CD14-positive monocyte (primary cell): Measurements from ENCODE around the gene PPM1B. TPM values are rescaled to one million over a fixed set of nuclear protein-coding genes. Genes with fewer than 3 reads are reported as not detected.

Experiments used
- DNase-seq, 3 donors: peaks; one replicate each; pipeline ENCODE4 v3.0.0-alpha.2; 2011 to 2022
- H2AFZ ChIP-seq: 2 replicates; pipeline ENCODE4 v1.6.0; 2012; ENCODE audit warnings: mild to moderate bottlenecking, low read depth, low read length, inconsistent platforms; ENCODE audit not compliant: insufficient read depth, poor library complexity, severe bottlenecking
- H3K27ac ChIP-seq, 2 donors: 1 replicate in 1 of 2; 2 replicates in 1 of 2; pipeline ENCODE4 v1.5.1; 2012 to 2013; ENCODE audit warnings: low read length in 2 of 2, control low read depth in 1 of 2, inconsistent platforms in 1 of 2, low read depth in 1 of 2, mild to moderate bottlenecking in 1 of 2
- H3K27me3 ChIP-seq, 2 donors: one replicate each; pipeline versions ENCODE4 v1.6.0 to v1.6.1; 2011 to 2013; ENCODE audit warnings: low read length in 2 of 2; ENCODE audit not compliant: control insufficient read depth in 2 of 2, insufficient read depth in 2 of 2
- H3K36me3 ChIP-seq, 2 donors: replicated peaks in 1 of 2; 1 replicate in 1 of 2; 2 replicates in 1 of 2; pipeline versions ENCODE4 v1.5.1 to v1.6.1; 2012 to 2013; ENCODE audit warnings: low read length in 2 of 2, control low read depth in 1 of 2, inconsistent platforms in 1 of 2, mild to moderate bottlenecking in 1 of 2; ENCODE audit not compliant: insufficient read depth in 2 of 2, control insufficient read depth in 1 of 2
- H3K4me1 ChIP-seq, 2 donors: 1 replicate in 1 of 2; 2 replicates in 1 of 2; pipeline versions ENCODE4 v1.5.1 to v1.6.1; 2012 to 2013; ENCODE audit warnings: low read length in 2 of 2, control low read depth in 1 of 2, inconsistent platforms in 1 of 2, mild to moderate bottlenecking in 1 of 2, moderate library complexity in 1 of 2; ENCODE audit not compliant: insufficient read depth in 2 of 2, control insufficient read depth in 1 of 2
- H3K4me2 ChIP-seq: replicated peaks from 2 replicates; pipeline ENCODE3; 2012; ENCODE audit warnings: low read length, moderate library complexity, mild to moderate bottlenecking; ENCODE audit not compliant: poor library complexity, severe bottlenecking; ENCODE audit errors: extremely low read depth
- H3K4me3 ChIP-seq, 3 experiments: fragments of 200-600 bp in 1 of 3; sonication (generic) in 1 of 3; replicated peaks in 1 of 3; 1 replicate in 2 of 3; 2 replicates in 1 of 3; pipeline ENCODE4 v1.5.1; 2011 to 2013; ENCODE audit warnings: low read length in 3 of 3, mild to moderate bottlenecking in 3 of 3, control low read depth in 2 of 3, low read depth in 2 of 3, inconsistent platforms in 1 of 3, moderate library complexity in 1 of 3
- H3K79me2 ChIP-seq: 2 replicates; pipeline ENCODE4 v1.6.0; 2012; ENCODE audit warnings: mild to moderate bottlenecking, control low read depth, inconsistent platforms, low read length, moderate library complexity; ENCODE audit not compliant: insufficient read depth
- H3K9ac ChIP-seq: 2 replicates; pipeline ENCODE4 v1.6.0; 2017; ENCODE audit warnings: low read length, mild to moderate bottlenecking; ENCODE audit not compliant: insufficient read depth, poor library complexity, severe bottlenecking
- H3K9me3 ChIP-seq, 2 donors: replicated peaks in 1 of 2; 1 replicate in 1 of 2; 2 replicates in 1 of 2; pipeline versions ENCODE4 v1.5.1 to v1.6.1; 2012 to 2013; ENCODE audit warnings: low read length in 2 of 2, control low read depth in 1 of 2; ENCODE audit not compliant: control insufficient read depth in 1 of 2, insufficient read depth in 1 of 2
- H4K20me1 ChIP-seq: 2 replicates; pipeline ENCODE4 v1.6.0; 2012; ENCODE audit warnings: mild to moderate bottlenecking, low read length, control low read depth, moderate library complexity; ENCODE audit not compliant: insufficient read depth
- H3K27ac Mint-ChIP-seq, 7 donors: one replicate each; pipeline ENCODE4 v1.8.0; 2020; ENCODE audit warnings: mild to moderate bottlenecking in 7 of 7, mixed read lengths in 7 of 7, moderate library complexity in 6 of 7, inconsistent platforms in 2 of 7
- H3K27me3 Mint-ChIP-seq, 3 donors: one replicate each; pipeline ENCODE4 v1.8.0; 2021 to 2022; ENCODE audit warnings: low read depth in 3 of 3, mild to moderate bottlenecking in 3 of 3, mixed read lengths in 3 of 3, moderate library complexity in 3 of 3, inconsistent platforms in 1 of 3
- H3K36me3 Mint-ChIP-seq, 2 donors: one replicate each; pipeline ENCODE4 v1.8.0; 2020; ENCODE audit warnings: mixed read lengths in 2 of 2, inconsistent platforms in 1 of 2, mild to moderate bottlenecking in 1 of 2
- H3K4me1 Mint-ChIP-seq: one replicate; pipeline ENCODE4 v1.8.0; 2020; ENCODE audit warnings: mild to moderate bottlenecking, mixed read lengths
- H3K4me3 Mint-ChIP-seq, 2 donors: one replicate each; pipeline ENCODE4 v1.8.0; 2020; ENCODE audit warnings: mild to moderate bottlenecking in 2 of 2, mixed read lengths in 2 of 2, moderate library complexity in 1 of 2
- H3K9me3 Mint-ChIP-seq, 7 donors: one replicate each; pipeline ENCODE4 v1.8.0; 2020 to 2022; ENCODE audit warnings: mixed read lengths in 7 of 7, mild to moderate bottlenecking in 6 of 7, moderate library complexity in 6 of 7, inconsistent platforms in 2 of 7
- WGBS: methylation state at CpG from one replicate; pipeline ENCODE4 v1.1.5; 2013; ENCODE audit warnings: missing lambda C conversion rate; ENCODE audit not compliant: insufficient coverage; 5-methylcytosine and 5-hydroxymethylcytosine counted together
- intact Hi-C, 2 donors: fragments of 100-400 bp; cut with micrococcal nuclease; formaldehyde crosslinking; loops; one replicate each; pipeline versions ENCODE4 v1.15.0 to v1.15.1; 2023
- polyA plus RNA-seq, 3 donors: library from polyadenylated mRNA; depleted of rRNA in 1 of 3; unstranded in 2 of 3; stranded (reverse) in 1 of 3; fragments of 300-500 nt in 2 of 3; fragments of >200 nt in 1 of 3; fragmentation: Illumina TruSeq in 2 of 3; gene quantifications; 1 replicate in 2 of 3; 2 replicates in 1 of 3; pipeline ENCODE4 v1.2.3, GENCODE V29; 2012 to 2021
- TF ChIP-seq, protein P1 (sequence below): fragments of 200-600 bp; IDR thresholded peaks from one replicate; pipeline ENCODE4 v1.8.0; 2022; ENCODE audit warnings: antibody characterized with exemption, mild to moderate bottlenecking

PPM1B gene
- polyA plus RNA-seq, 3 donors = 17.7 to 34.6 (median 24.9) TPM

DNA sequence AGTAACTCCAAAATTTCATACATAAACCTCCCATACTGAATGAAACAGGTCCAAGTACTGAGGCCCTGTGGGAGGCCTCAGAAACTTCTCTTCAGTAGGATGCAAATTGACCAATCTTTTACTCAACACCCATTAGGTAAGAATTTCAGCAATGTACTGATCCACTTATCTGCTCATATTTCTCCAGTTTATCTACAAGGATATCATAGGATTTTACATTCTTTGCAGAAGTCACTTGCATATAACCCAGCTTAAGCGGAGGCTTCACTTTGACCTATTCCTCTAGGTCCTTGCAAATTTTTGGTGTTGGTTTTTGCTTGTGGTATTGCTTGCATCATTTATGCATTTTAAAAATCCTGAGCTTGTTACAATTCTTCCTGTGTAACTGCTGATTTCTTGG lies 77.8 kb downstream of the PPM1B start:
- peaks cover 22% of the 10 kb centered on the region for H3K4me1 Mint-ChIP-seq
- Histone ChIP-seq H3K27ac (no peak overlapping the region), H3K27me3 (no peaks in the 10 kb centered on the region), H3K4me3 (no peak overlapping the region), H3K36me3 (no peaks in the 10 kb centered on the region), H3K4me1 (peaks cover 5 to 7% of the 10 kb centered on the region in 2 donors), H2AFZ (no peak overlapping the region), H3K79me2 (no peaks in the 10 kb centered on the region), H3K9ac (no peak overlapping the region), H4K20me1 (no peaks in the 10 kb centered on the region), H3K4me2 (no peak overlapping the region), H3K9me3 (no peaks in the 10 kb centered on the region)
- no peak for DNase-seq
- no peak overlapping the region for H3K27ac Mint-ChIP-seq
- TF ChIP-seq, protein P1, sequence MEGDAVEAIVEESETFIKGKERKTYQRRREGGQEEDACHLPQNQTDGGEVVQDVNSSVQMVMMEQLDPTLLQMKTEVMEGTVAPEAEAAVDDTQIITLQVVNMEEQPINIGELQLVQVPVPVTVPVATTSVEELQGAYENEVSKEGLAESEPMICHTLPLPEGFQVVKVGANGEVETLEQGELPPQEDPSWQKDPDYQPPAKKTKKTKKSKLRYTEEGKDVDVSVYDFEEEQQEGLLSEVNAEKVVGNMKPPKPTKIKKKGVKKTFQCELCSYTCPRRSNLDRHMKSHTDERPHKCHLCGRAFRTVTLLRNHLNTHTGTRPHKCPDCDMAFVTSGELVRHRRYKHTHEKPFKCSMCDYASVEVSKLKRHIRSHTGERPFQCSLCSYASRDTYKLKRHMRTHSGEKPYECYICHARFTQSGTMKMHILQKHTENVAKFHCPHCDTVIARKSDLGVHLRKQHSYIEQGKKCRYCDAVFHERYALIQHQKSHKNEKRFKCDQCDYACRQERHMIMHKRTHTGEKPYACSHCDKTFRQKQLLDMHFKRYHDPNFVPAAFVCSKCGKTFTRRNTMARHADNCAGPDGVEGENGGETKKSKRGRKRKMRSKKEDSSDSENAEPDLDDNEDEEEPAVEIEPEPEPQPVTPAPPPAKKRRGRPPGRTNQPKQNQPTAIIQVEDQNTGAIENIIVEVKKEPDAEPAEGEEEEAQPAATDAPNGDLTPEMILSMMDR = no peak
- no peaks in the 10 kb centered on the region for H3K36me3 Mint-ChIP-seq
- H3K9me3 Mint-ChIP-seq = peaks cover 0 to 3% (median 0%) of the 10 kb centered on the region in 7 donors
- no peak overlapping the region for H3K4me3 Mint-ChIP-seq
- H3K27me3 Mint-ChIP-seq = peaks cover 0 to 4% (median 0%) of the 10 kb centered on the region in 3 donors
- WGBS = no CpG with 5 or more reads among the region's 1 CpG
- intact Hi-C loops = loop anchor here in 1 of 2 donors (10.0 kb wide), 1 partner anchor 708 kb away; no protein-coding TSS in a partner anchor

DNA sequence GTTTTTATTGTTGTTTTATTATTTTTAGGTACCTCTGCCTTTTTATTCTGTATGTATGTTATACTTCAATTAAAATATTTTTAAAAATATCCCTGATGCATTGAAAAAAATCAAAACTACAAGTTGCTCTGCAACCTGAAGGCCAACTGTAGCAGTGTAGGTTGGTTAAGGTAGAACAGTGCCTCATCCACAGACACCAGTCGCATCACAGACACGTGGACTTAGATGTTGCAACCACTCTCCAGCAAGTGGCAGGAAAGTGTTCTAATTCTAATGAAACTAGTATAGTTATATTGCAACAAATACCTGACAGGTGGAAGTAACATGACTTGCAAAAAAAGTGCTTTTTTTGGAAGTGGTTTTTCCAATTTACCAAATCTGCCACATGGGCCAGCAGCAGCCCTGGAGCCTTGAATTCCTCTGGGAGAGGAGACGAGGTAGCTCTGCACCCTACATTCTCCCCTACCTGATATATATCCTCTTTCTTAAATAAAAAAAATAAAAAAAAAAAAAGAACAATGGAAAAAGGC lies 78.2 kb downstream of the PPM1B start:
- Histone ChIP-seq H3K27ac (no peak overlapping the region), H3K4me2 (no peak overlapping the region), H3K36me3 (no peaks in the 10 kb centered on the region), H2AFZ (no peak overlapping the region), H3K27me3 (no peaks in the 10 kb centered on the region), H3K9me3 (peaks cover 0 to under 1% of the 10 kb centered on the region in 2 donors), H3K4me1 (peaks cover 5 to 7% of the 10 kb centered on the region in 2 donors), H3K4me3 (no peak overlapping the region), H4K20me1 (no peaks in the 10 kb centered on the region), H3K9ac (no peak overlapping the region), H3K79me2 (no peaks in the 10 kb centered on the region)
- intact Hi-C loops = loop anchor here in 1 of 2 donors (10.0 kb wide), 1 partner anchor 708 kb away; no protein-coding TSS in a partner anchor
- Mint-ChIP-seq H3K4me1 (peaks cover 22% of the 10 kb centered on the region), H3K27ac (no peak overlapping the region), H3K36me3 (no peaks in the 10 kb centered on the region), H3K4me3 (no peak overlapping the region), H3K27me3 (peaks cover 0 to 4% (median under 1%) of the 10 kb centered on the region in 3 donors), H3K9me3 (peaks cover 0 to 7% (median under 1%) of the 10 kb centered on the region in 7 donors)
- DNase-seq = no peak
- TF ChIP-seq, protein P1 = no peak
- no CpG with 5 or more reads among the region's 3 CpGs for WGBS
